Esophagus squamous epithelium (tissue), 4 donors: ENCODE measurements around the gene POLDIP3.
"Not testable (repeated sequence)": the region's sequence is repeated elsewhere in the genome, so short reads cannot be mapped to it uniquely, and the experiment has no call there.

Experiments used
- CTCF ChIP-seq, 6 experiments: fragments of 450-650 bp in 4 of 6; fragments of 200-600 bp in 2 of 6; sonication (generic) in 2 of 6; IDR thresholded peaks; one replicate each; pipeline ENCODE4 v1.5.1; 2016 to 2019; ENCODE audit warnings: antibody characterized with exemption in 6 of 6, mild to moderate bottlenecking in 4 of 6, moderate library complexity in 4 of 6
- POLR2A ChIP-seq, 4 donors: fragments of 450-650 bp; IDR thresholded peaks; one replicate each; pipeline ENCODE4 v1.6.1; 2017; ENCODE audit warnings: antibody characterized with exemption in 4 of 4, mild to moderate bottlenecking in 4 of 4, moderate library complexity in 3 of 4

GRCh38 chr22:42570580-42570979 is 44.1 kb downstream of the POLDIP3 start:
- TF ChIP-seq CTCF, POLR2A (IDR thresholded peaks at IDR 0.05): not testable (repeated sequence)
